GM21515 (cell line): ENCODE data around the gene USP31.
"Not testable (repeated sequence)": the region's sequence is repeated elsewhere in the genome, so short reads cannot be mapped to it uniquely, and the experiment has no call there.

ENCODE experiments used
- ATAC-seq: cut with Tn5 transposase; IDR thresholded peaks from one replicate; pipeline ENCODE4 v1.9.1; 2021; ENCODE audit not compliant: unreplicated experiment

USP31 gene

DNA sequence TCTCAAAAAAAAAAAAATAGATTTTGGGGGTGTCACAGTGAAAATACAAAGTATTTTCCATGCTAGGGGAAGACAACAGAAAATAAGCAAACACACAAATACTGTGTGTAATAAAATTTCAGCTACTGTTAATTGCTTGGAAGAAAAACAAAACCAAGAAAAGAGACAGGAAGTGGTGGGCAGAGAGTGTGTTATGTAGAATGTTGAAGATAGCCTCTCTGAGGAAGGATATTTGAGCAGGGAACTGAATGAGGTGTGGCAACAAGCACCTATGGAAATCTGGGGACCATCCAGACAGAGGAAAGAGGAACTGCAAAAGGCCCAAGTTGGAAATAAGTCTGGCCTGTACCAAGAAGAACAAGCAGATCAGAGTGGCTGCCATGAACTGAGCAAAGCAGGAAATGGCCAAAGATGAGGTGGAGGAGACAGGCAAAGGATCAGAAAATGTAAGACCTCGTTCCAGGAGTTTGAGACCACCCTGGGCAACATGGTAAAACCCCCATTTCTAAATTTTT, 7.8 kb upstream of the USP31 start:
- no peak for ATAC-seq

- no peak for ATAC-seq
Observed at GRCh38 chr16:23156110-23156509, 6.9 kb upstream of the USP31 start.

DNA sequence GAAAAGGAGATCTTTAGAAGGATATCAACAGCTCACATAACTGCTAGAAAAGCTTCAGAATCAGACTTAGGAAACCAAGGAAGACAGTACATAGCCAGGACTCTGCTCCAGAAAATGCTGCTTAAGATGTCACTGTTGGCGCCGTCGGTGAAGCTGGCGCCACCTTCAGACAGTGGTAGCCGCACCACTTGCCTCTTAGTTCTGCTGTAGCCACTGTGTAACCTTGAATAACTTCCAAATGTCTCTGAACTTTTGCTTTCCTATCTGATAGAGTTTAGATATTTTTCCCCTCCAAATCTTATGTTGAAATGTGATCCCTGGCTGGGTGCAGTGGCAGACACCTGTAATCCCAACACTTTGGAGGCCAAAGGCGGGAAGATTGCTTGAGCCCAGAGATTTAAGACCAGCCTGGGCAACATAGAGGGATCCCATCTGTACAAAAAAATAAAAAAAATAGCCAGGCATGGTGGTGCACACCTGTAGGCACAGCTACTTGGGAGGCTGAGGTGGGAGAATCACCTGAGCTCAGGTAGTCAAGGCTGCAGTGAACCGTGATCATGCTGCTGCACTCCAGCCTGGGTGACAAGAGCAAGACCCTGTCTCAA, 6.3 kb upstream of the USP31 start:
- ATAC-seq: no peak

DNA sequence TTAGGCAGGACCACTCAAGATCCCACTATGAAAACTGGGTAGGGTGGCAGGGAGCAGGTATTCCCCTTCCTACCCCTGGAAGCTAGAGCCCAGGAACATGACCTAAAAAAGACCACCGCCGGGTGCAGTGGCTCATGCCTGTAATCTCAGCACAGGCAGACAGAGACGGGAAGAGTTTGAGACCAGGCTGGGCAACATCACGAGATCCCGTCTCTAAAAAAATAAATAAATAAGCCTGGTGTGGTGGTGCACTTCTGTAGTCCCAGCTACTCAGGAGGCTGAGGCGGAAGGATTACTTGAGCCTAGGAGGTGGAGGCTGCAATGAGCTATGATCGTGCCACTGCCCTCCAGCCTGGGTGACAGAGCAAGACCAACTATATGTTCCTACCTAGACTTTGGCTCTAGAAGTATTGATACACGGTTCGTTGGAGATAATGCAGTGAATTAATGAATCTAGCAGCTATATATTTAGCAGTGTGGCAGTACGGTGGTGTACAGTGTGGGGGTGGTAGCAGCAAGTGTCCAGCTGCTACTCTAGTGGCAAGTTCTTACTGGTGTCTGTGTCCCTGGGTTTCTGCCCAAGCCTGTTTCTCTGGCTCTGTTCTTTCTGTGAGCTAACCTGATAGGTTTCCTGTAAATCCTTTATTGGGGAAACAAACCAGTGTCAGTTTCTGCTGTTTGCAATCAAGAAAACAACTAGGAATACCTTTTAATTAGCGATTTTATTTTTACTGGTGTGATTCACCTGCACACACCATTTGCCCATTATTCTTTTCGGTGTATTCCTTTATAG, 3.3 kb upstream of the USP31 start:
- no peak for ATAC-seq

DNA sequence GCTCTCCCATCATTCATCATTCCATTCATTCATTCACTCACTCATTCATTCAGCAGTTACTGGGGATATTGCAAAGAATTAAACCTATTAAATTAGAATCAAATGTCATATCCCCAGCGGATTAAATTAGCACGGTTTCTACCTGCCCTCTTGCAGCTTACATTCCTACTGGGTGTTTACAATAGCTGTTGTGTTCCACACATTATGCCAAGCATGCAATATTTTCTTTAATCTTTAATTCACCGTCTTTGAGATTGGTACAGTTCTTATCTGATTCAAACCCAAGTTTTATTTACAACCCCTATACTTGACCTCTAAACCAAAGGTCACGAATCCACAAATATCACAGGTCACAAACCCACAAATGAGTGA, 727 bp upstream of the USP31 start:
- ATAC-seq: no peak

- ATAC-seq: peak; percentile 29
Observed at GRCh38 chr16:23148513-23149266, 562 bp downstream of the USP31 start.

GRCh38 chr16:23148166-23148512, 1.1 kb downstream of the USP31 start:
- ATAC-seq: no peak

DNA sequence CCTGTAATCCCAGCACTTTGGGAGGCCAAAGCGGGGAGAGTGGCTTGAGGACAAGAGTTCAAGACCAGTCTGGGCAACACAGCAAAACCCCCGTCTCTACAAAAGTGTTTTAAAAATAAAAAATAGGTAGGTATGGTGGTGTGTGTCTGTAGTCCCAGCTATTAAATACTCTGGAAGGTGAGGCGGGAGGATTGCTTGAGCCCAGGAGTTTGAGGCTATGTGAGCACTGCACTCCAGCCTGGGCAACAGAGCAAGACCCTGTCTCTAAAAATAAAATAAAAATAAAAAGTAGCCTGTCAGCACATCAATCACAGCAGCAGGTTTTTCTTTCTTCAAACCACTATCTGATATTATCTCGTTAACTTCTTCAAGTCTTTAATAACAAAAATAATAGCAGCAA, 1.6 kb downstream of the USP31 start:
- no peak for ATAC-seq

DNA sequence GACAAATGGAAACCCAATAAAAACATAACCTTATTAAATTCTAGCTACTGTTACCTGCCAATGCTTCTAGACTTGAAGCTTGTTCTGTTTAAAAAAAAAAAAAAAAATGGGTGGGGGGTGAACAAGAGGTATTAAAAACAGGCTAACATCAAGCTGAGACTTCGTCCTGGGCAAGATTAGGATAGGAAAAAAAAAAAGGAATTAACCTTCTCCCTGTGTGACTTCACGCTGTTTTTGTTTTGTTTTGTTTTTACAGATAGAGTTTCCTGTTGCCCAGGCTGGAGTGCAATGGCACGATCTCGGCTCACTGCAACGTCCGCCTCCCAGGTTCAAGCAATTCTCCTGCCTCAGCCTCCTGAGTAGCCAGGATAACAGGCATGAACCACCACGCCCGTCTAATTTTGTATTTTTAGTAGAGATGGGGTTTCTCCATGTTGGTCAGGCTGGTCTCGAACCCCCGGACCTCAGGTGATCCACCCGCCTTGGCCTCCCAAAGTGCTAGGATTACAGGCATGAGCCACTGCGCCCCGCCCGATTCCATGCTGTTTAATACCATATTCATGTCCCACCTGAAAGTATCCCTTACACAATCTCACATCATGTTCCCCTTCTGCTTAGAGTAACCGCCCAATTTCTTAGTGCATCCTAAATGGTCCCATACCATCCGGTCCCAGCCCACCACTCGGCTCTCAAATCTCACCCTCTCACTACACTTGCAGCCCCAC, 2.2 kb downstream of the USP31 start:
- no peak for ATAC-seq

GRCh38 chr16:23145608-23146007, 3.6 kb downstream of the USP31 start:
- ATAC-seq: no peak

DNA sequence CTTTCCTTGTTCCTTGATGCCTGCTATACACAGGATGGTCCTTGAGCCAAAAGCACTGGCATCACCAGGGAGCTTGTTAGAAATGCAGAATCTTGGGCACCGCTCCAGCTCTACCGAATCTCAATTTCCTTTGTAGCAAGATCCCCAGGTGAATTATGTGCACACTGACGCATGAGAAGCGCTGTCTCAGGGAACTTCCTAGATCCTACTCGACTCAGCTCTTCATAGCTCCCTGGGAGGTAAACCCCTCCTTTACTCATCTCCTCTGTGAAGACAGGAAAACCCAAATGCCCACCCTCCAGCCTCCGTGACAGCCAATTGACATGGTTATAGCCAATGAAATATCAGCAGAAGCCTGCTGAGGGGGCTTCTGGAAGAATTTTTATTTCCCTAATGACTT, 4.1 kb downstream of the USP31 start:
- no peak for ATAC-seq

GRCh38 chr16:23144393-23144792, 4.9 kb downstream of the USP31 start:
- ATAC-seq: not testable (repeated sequence)

DNA sequence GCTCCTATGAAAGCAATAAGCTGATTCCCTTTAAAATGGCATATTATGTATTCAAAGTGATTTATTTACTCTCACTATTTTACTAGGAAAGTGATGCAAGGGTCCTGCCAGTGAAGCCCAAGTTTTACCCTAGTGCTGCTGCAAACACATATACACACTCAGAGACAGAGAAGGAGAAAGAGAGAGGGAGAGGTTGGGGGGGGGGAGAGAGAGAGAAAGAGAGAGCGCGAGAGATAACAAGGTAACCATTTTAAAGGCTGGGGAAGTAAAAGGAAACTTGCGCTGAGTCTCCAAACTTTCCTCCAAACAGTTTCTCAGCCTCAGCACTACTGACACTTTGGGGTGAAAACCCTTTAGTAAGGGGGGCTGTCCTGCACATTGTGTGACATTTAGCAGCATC, 5.9 kb downstream of the USP31 start:
- no peak for ATAC-seq

DNA sequence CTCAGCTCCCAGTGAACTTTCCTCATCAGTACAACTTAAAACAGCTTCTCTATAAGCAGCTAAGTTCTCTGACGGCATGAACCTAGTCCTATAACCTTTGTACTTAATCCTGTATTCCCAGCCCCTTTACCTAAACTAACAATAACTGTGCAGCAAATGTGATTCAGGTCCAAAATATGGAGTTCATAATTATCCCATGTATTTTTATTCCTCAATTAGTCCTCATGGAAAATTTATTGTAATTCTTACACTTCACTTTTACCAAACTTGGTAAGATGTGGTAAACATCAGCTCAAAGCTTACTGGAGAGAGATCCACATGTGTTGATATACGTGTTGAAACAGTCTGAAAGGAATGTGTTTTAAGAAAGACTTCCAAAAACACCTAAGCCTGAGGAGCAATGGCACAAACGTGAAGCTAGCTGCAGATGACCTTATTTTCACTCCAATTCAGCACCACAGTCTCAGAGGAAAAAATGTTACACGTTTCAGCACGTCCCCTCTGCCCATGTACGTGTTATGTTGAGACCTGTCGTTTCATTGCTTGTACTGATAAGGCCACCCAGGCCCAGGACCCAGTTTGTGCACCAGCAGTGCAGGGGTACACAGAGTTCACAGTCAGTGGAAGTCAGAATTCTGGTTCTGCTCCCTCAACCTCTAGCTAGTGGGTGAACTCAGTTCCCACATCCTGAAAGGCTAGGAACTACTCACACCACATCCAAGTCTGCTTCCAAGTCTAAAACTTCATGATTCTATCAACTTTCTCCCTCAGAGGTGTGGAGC, 7.1 kb downstream of the USP31 start:
- ATAC-seq: no peak

DNA sequence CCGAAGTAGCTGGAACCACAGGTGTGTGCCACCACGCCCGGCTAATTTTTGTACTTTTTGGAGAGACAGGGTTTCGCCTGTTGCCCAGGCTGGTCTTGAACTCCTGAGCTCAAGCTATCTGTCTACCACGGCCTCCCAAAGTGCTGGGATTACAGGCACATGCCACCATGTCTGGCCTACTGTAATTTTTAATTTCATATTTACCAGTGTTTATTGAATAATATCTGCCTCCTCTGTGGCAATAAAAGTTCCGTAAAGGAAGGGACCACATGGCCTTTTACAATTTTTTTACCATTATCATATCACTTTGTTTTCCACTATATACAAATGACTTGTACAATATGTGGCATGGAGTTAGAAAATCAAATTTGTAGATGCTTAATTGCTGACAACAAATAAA, 7.8 kb downstream of the USP31 start:
- ATAC-seq: no peak

DNA sequence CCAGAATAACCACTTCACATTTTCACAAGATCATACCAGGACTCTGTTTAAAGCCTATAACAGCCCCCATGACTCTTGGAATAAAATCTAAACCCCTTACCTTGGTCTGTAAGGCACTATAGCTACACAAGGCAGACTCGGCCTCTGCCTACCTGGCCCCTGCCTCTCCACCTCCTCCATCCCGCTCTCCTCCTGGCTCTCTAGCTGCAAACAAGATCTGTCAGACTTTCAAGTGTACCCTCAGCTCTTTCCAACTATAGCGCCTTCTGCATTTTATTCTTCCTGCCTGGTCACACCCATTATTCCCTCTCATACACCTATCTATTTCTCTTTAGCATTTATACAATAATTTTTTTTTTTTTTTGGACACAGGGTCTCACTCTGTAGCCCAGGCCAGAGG, 8.2 kb downstream of the USP31 start:
- ATAC-seq: no peak

DNA sequence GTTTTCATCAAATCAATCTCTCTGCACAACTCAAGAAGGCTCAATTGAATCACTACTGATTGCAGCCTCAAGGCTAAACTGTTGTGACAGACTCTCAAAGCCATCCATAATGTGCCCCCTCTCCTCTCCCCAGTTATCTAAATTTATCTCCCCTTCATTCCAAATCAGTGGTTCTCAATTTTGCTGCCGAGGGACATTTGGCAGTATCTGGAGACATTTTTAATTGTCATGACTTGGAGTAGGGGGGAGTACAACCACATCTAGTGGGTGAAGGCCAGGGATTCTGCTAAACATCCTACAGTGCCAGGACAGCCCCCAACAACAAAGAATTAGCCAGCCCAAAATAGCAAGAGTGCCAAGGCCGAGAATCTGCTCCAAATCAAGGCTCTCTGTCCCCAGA, 9.1 kb downstream of the USP31 start:
- ATAC-seq: no peak

- no peak for ATAC-seq
Observed at GRCh38 chr16:23137818-23138217, 11.4 kb downstream of the USP31 start.

DNA sequence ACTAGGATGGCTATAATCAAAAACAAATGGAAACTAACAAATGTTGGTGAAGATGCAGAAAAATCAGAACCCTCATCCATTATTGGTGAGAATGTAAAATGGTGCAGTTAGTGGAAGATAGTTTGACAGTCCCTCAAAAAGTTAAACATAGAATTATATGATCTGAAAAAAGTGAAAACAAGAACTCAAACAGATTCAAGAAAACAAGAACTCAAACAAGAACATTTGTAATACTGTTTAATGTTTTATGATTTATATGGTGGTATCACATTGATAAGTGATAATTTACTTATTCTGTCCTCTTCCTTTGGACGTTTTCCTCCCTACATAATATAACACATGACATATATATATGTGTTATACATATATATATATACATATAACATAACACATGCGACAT, 12.0 kb downstream of the USP31 start:
- ATAC-seq: no peak

GRCh38 chr16:23134274-23134673, 15.0 kb downstream of the USP31 start:
- no peak for ATAC-seq
